Measurements from ENCODE around the gene UBR4. TPM values are rescaled to one million over a fixed set of nuclear protein-coding genes. Genes with fewer than 3 reads are reported as not detected.

Gene UBR4
- total RNA-seq, 2 experiments from 2014 or later: 165 to 169 TPM

DNA sequence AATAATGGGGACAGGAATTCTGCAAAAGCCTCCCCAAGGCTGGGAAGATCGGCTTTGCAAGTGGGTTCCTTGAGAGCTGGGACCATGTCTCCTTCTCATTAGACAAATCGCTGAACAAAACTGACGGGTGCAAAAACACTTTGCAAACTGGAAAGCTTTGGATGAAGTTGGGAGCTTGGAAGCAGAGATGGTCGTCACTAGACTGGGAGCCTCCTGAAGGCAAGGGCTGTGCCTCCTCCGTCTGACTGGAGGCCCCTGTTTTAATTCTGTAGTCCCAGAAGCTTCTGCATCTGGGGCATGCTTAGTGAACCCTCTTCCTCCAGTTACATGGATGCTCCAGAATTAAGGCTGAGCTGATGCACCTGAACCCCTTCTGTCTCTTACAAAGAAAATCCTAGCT lies 171.3 kb downstream of the UBR4 start:
- Mint-ChIP-seq H3K27ac (no peak overlapping the region), H3K36me3 (ENCODE audit: low read depth) (no peaks in the 10 kb centered on the region), H3K9me3 (no peaks in the 10 kb centered on the region), H3K4me1 (ENCODE audit: low read depth) (no peaks in the 10 kb centered on the region), H3K4me3 (no peak overlapping the region), H3K27me3 (ENCODE audit: low read depth) (no peaks in the 10 kb centered on the region)
- CTCF ChIA-PET: interaction anchor here (0.6 to 1.1 kb wide), 2 partner anchors 12 to 131 kb away, joined by 3 to 5 read pairs; no protein-coding TSS in a partner anchor
- intact Hi-C loops (cut with micrococcal nuclease): no loop called here
- DNase-seq: no peak

DNA sequence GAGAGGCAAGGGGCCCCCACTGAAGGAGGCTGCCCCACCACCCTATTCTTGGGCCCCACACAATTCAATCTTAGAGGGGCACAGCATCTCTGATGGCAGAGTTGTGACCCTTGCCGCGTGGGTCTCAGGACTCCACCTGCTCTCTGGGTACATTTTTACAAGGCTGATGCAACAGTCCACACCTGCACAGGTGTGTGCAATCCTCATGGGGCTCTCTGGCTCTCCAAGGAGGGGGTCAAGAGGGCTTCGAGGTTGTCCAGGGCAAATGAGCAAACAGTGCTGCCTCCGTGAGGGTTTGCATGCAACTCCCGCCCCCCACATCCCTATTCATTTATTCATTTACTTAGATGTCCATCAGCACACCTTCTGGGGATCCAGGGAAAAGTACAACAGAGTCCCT lies 172.0 kb downstream of the UBR4 start:
- intact Hi-C loops (cut with micrococcal nuclease): no loop called here
- Mint-ChIP-seq H3K36me3 (ENCODE audit: low read depth) (no peaks in the 10 kb centered on the region), H3K9me3 (no peaks in the 10 kb centered on the region), H3K4me3 (no peak overlapping the region), H3K27ac (no peak overlapping the region), H3K27me3 (ENCODE audit: low read depth) (no peaks in the 10 kb centered on the region), H3K4me1 (ENCODE audit: low read depth) (no peaks in the 10 kb centered on the region)
- CTCF ChIA-PET: no interaction called here
- DNase-seq: no peak

DNA sequence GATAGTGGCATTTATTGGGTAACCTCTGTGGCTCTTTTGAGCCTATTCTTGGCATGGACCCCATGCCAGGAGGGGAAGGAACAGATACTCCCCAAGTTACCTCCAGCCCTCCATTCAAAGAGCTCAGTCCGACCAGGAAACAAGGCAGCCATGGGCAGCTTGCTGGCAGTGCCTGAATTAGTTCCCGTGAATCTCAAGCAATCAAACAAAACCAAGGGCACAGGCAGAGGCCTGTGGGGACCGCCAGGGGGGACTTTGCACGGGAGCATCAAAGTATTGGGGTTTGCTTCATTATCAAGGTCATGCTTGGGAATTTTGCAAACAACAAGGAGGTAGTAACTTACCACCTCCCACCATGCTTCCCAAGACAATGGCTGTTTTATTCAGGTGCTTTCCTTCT lies 172.4 kb downstream of the UBR4 start:
- no peak for DNase-seq
- Mint-ChIP-seq H3K9me3 (no peaks in the 10 kb centered on the region), H3K27ac (no peak overlapping the region), H3K4me3 (no peak overlapping the region), H3K27me3 (ENCODE audit: low read depth) (no peaks in the 10 kb centered on the region), H3K4me1 (ENCODE audit: low read depth) (no peaks in the 10 kb centered on the region), H3K36me3 (ENCODE audit: low read depth) (no peaks in the 10 kb centered on the region)
- intact Hi-C loops (cut with micrococcal nuclease): no loop called here
- CTCF ChIA-PET: no interaction called here

DNA sequence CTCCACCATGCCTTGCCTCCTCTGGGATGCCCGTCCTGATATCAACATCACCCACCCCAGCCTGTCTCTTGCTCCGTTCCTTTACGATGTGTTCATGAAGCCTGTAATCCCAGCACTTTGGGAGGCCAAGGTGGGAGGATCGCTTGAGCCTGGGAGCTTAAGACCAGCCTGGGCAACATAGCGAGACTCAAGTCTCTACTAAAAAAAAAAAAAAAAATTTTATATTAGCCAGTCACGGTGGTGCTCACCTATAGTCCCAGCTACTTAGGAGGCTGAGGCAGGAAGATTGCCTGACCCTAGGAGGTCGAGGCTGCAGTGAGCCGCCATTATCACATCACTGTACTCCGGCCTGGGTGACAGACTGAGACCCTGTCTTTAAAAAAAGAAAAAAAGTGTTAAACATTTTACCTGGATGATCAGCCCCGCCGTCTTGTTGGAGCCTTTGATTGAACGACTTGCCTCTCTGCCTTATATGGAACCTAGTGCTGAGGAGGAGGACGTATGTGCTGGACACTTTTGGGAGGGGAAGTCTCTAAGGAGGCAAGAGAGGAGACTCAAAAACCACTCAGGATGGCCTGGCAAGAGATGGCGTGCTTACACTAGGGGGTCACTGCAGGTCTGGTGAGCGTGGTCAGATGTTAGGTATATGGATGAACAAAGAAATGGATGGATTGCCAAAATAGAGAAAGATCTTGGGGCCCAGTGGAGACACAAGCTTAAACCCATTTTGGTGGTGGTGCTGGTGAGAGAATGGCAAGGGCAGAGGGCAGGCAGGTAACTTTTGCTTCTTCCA lies 173.1 kb downstream of the UBR4 start:
- Mint-ChIP-seq H3K27me3 (ENCODE audit: low read depth) (no peaks in the 10 kb centered on the region), H3K4me1 (ENCODE audit: low read depth) (no peaks in the 10 kb centered on the region), H3K4me3 (no peak overlapping the region), H3K27ac (no peak overlapping the region), H3K36me3 (ENCODE audit: low read depth) (no peaks in the 10 kb centered on the region), H3K9me3 (no peaks in the 10 kb centered on the region)
- no peak for DNase-seq
- CTCF ChIA-PET: no interaction called here
- intact Hi-C loops (cut with micrococcal nuclease): no loop called here

DNA sequence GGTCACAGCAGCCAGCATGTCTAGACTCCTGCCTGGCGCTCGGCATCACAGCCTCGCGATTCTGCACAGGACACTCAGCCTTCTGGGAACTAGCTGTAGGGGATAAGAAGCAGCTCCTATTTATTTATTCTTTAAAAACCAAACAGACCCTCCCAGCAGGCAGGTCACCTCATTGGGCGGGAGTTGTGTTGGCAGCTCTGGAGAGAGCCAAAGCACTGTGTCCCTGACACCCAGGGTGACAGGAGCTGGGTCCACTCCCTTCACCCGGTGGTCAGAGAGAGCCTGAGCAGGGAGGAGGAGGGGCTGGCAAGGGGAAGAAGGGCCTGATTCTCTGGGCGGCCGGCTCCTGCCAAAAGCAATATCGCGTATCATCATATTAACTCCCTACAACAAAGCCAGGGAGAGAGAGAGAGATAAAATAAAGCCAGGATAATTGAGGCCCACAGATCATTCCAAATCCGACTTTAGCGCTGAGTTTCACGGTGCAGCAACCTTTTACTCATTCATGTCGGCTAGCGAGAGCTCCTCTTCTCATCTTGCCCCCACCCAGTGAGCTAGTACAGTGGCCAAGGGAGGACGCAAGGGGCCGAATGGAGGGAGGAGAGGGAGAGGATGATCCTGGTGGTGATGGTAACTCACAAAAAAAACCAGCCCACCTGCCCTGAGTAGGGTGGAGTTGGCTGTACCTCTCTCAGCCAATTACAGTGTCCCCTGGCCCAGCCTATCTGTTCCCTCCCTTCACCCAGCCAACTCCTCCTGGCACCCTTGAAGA lies 173.8 kb downstream of the UBR4 start:
- H3K4me3 Mint-ChIP-seq: no peak overlapping the region
- H3K36me3 Mint-ChIP-seq (ENCODE audit: low read depth): no peaks in the 10 kb centered on the region
- DNase-seq: no peak
- no peaks in the 10 kb centered on the region for H3K9me3 Mint-ChIP-seq
- no peaks in the 10 kb centered on the region for H3K4me1 Mint-ChIP-seq (ENCODE audit: low read depth)
- no peaks in the 10 kb centered on the region for H3K27me3 Mint-ChIP-seq (ENCODE audit: low read depth)
- no peak overlapping the region for H3K27ac Mint-ChIP-seq
- CTCF ChIA-PET: no interaction called here
- intact Hi-C loops (cut with micrococcal nuclease): no loop called here

DNA sequence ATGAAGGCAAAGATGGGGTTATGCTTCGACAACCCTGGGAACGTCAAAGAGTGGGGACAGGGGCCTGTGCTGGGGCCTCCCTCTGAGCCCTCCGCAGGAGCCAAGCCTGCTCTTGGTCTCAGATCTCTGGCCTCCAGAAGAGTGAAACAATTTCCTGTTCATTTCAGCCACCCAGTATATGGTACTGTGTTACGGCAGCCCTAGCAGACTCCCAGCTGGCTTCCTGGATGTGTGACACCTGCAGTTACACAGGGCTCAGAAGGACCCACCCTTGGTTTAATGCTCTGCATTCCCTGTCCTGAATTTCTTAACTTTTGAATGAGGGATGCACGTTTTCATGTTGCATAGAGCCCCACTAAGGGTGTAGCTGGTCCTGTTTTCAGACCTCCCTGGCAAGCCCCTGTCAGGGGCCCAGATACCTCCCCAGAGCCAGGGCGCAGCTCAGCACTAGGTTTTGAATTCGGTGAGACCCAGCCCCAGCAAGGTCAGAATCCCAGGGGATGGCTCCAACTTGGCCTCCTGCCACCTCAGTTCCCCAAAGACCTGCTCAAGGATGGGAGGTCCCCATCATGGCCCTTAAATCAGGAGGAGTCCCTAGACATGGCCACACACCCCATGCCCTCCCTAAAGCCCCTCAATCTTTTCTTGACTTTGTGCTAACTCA lies 174.6 kb downstream of the UBR4 start:
- no peak for DNase-seq
- CTCF ChIA-PET: no interaction called here
- intact Hi-C loops (cut with micrococcal nuclease): no loop called here
- Mint-ChIP-seq H3K36me3 (ENCODE audit: low read depth) (no peaks in the 10 kb centered on the region), H3K27me3 (ENCODE audit: low read depth) (no peaks in the 10 kb centered on the region), H3K4me1 (ENCODE audit: low read depth) (no peaks in the 10 kb centered on the region), H3K27ac (no peak overlapping the region), H3K9me3 (no peaks in the 10 kb centered on the region), H3K4me3 (no peak overlapping the region)

DNA sequence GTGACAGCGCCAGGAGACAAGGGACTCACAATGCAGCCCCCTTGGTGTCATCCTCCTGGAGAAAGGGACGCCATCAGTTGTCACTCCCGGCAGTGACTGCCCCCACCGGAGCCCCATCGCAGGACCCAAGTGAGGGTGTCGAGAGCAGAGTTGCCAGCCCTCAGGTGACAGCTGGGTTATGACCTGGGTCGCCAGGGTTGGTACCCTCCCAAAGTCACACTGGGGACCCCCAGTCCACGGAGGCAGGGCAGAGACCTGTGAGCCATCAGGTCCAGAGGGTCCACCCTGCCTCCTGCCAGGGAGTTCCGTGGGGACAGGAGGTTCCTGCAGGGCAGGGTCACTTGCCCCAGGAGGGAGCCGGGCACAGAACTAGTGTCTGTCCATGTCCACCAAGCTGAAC lies 175.3 kb downstream of the UBR4 start:
- no peaks in the 10 kb centered on the region for H3K27me3 Mint-ChIP-seq (ENCODE audit: low read depth)
- DNase-seq: no peak
- no peaks in the 10 kb centered on the region for H3K4me1 Mint-ChIP-seq (ENCODE audit: low read depth)
- intact Hi-C loops (cut with micrococcal nuclease): no loop called here
- CTCF ChIA-PET: interaction anchor here (0.6 kb wide), 1 partner anchor 126 kb away, joined by 5 read pairs; no protein-coding TSS in a partner anchor
- H3K27ac Mint-ChIP-seq: no peak overlapping the region
- no peak overlapping the region for H3K4me3 Mint-ChIP-seq
- no peaks in the 10 kb centered on the region for H3K36me3 Mint-ChIP-seq (ENCODE audit: low read depth)
- no peaks in the 10 kb centered on the region for H3K9me3 Mint-ChIP-seq

DNA sequence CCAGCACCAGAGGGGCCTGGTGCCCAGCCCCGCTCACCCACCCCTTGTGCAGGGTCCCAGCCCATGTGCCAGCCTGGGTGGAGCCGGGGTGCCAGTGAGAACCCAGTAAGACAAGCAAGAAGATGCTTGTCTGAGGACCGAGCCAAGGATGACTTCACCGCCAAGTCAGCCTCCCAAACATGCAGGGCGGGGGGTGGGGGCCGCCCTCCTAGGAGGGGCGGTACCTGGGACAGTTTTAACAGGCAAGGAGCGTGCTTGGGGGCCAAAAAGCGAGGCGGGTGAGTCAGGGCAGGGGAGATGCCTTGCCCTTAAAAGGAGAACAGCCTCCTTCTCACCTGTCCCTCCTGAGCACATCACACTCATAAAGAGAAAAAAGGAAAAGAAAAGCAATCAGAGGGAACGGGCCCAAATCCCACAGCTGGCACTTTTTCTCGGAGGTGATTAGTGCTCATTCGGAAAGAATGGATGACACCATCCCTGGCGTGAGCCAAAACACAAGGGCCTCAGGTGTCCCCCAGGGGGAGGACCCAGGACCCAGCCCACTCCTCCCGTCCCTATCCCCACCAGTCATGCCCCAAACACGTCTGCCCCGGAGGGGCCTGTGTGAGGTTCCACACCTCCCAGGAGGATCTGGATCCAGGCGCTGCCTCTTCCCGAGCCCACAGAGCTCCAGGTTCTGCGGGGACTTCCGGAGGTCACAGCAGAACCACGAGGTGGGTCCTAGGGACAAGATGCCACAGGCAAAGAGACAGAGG lies 176.0 kb downstream of the UBR4 start:
- Mint-ChIP-seq H3K4me1 (ENCODE audit: low read depth) (no peaks in the 10 kb centered on the region), H3K4me3 (no peak overlapping the region), H3K27me3 (ENCODE audit: low read depth) (no peaks in the 10 kb centered on the region), H3K36me3 (ENCODE audit: low read depth) (no peaks in the 10 kb centered on the region), H3K9me3 (no peaks in the 10 kb centered on the region), H3K27ac (no peak overlapping the region)
- CTCF ChIA-PET: interaction anchor here (0.6 kb wide), 1 partner anchor 125 kb away, joined by 5 read pairs; no protein-coding TSS in a partner anchor
- intact Hi-C loops (cut with micrococcal nuclease): no loop called here
- no peak for DNase-seq

DNA sequence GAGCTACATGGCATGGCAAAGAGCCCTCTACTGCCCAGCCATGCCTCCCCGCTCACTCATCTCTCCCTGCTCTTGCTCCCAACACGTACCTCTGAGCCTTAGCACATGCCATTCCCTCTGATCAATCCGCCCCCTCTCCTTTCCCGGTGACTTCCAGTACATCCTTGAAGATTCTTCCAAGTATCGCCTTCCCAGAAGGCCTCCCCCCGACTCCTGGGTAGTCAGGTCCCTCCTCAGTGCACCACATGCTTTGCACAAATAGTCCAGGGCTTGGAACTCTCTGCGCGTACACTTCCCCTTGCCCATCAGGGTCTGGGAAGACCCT lies 176.6 kb downstream of the UBR4 start:
- Mint-ChIP-seq H3K36me3 (ENCODE audit: low read depth) (no peaks in the 10 kb centered on the region), H3K9me3 (no peaks in the 10 kb centered on the region), H3K27ac (no peak overlapping the region), H3K27me3 (ENCODE audit: low read depth) (no peaks in the 10 kb centered on the region), H3K4me3 (no peak overlapping the region), H3K4me1 (ENCODE audit: low read depth) (no peaks in the 10 kb centered on the region)
- no peak for DNase-seq
- CTCF ChIA-PET: no interaction called here
- intact Hi-C loops (cut with micrococcal nuclease): no loop called here

DNA sequence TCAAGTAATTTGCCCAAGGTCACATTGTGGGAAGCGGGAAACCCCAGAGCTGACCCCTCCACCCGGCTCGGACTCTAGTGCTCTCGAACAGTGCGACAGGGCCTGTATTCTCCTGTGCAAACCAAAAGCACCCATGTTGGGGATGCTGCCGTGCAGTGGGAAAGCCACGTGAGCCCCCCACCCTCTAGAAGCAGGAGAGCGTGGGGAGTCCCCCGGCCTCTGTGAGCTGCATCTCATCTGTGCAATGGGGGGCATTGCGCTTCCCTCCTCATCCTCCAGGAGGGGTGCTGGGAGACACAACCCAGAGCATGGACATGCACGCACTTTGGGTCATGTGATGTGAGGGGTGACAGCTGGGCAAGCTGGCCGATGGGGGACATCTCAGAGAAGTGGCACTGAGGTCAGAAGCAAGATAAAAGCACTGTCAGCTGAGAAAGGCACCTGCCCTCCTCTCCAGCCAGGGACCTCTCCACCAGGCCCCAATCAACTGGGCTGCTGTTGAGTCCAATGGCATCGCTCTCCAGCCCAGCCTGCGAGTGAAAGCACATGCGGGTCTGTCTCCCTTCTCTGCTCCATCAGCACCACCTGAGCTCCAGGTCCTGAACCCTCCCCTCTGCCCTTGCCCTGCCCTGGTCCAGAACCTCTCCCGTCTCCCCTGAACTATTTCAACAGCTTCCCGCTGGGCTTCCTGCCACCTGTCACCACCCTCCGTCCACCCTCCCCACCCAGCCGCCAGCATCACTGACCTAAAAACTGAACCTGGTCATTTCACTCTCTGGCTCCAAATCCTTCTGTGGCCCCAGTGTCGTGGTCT lies 177.2 kb downstream of the UBR4 start:
- intact Hi-C loops (cut with micrococcal nuclease): no loop called here
- peaks cover 2% of the 10 kb centered on the region for H3K4me1 Mint-ChIP-seq (ENCODE audit: low read depth)
- no peak overlapping the region for H3K4me3 Mint-ChIP-seq
- CTCF ChIA-PET: interaction anchor here (0.6 kb wide), 1 partner anchor 110 kb away, joined by 3 read pairs; no protein-coding TSS in a partner anchor
- H3K27me3 Mint-ChIP-seq (ENCODE audit: low read depth): peaks cover 2% of the 10 kb centered on the region
- no peaks in the 10 kb centered on the region for H3K36me3 Mint-ChIP-seq (ENCODE audit: low read depth)
- no peaks in the 10 kb centered on the region for H3K9me3 Mint-ChIP-seq
- DNase-seq: no peak
- no peak overlapping the region for H3K27ac Mint-ChIP-seq

DNA sequence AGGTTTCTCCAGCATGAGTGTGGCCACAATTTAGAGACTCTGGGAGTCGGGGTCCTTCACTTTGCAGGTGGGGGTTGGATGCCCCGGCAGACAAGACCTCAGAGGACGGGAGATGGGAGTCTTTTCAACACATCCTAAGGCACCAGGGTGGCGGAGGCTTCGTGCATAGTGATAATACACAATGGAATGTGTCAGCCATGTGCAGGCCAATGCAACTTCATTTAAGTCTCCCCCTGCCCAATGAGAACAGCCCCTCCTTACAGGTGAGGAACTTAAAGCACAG lies 177.7 kb downstream of the UBR4 start:
- Mint-ChIP-seq H3K4me1 (ENCODE audit: low read depth) (peaks cover 3% of the 10 kb centered on the region), H3K27ac (no peak overlapping the region), H3K36me3 (ENCODE audit: low read depth) (no peaks in the 10 kb centered on the region), H3K4me3 (no peak overlapping the region), H3K9me3 (no peaks in the 10 kb centered on the region), H3K27me3 (ENCODE audit: low read depth) (peaks cover 4% of the 10 kb centered on the region)
- CTCF ChIA-PET: no interaction called here
- DNase-seq: no peak
- intact Hi-C loops (cut with micrococcal nuclease): no loop called here
